Skeletal muscle tissue (tissue), 4 donors: Measurements from ENCODE around the gene CLTCL1. TPM values are rescaled to one million over a fixed set of nuclear protein-coding genes. Genes with fewer than 3 reads are reported as not detected.
"Not testable (repeated sequence)": the region's sequence is repeated elsewhere in the genome, so short reads cannot be mapped to it uniquely, and the experiment has no call there.

Experiments
- H3K27ac ChIP-seq: one replicate; pipeline ENCODE4 v1.7.0; 2013; ENCODE audit warnings: mild to moderate bottlenecking, low read depth, low read length, inconsistent platforms
- H3K27me3 ChIP-seq, 3 donors: one replicate each; pipeline ENCODE4 v1.7.0; 2013; ENCODE audit warnings: low read length in 3 of 3; ENCODE audit not compliant: control insufficient read depth in 3 of 3, insufficient read depth in 3 of 3
- H3K36me3 ChIP-seq, 3 donors: one replicate each; pipeline ENCODE4 v1.7.0; 2013; ENCODE audit warnings: low read length in 3 of 3; ENCODE audit not compliant: control insufficient read depth in 3 of 3, insufficient read depth in 3 of 3
- H3K4me1 ChIP-seq, 3 donors: one replicate each; pipeline ENCODE4 v1.7.0; 2013; ENCODE audit warnings: low read length in 3 of 3, mild to moderate bottlenecking in 3 of 3; ENCODE audit not compliant: control insufficient read depth in 3 of 3, insufficient read depth in 3 of 3
- H3K4me3 ChIP-seq, 3 donors: one replicate each; pipeline ENCODE4 v1.7.0; 2013; ENCODE audit warnings: low read length in 3 of 3
- H3K9ac ChIP-seq, 3 donors: one replicate each; pipeline ENCODE4 v1.7.0; 2013; ENCODE audit warnings: low read length in 3 of 3, mild to moderate bottlenecking in 3 of 3, moderate library complexity in 2 of 3, low read depth in 1 of 3
- H3K9me3 ChIP-seq, 3 donors: one replicate each; pipeline ENCODE4 v1.7.0; 2013; ENCODE audit warnings: low read length in 3 of 3; ENCODE audit not compliant: control insufficient read depth in 3 of 3
- total RNA-seq: library from RNA; depleted of rRNA; stranded (reverse); fragments of >200 nt; gene quantifications from one replicate; pipeline ENCODE4 v1.2.3, GENCODE V29; 2014
- donor health status: Osteomylitis.

The CLTCL1 gene
- total RNA-seq, 1 donor from 2014 or later = 33.4 TPM

- not testable (repeated sequence) for H3K4me3 ChIP-seq, H3K4me1 ChIP-seq, H3K27ac ChIP-seq, H3K36me3 ChIP-seq, H3K9me3 ChIP-seq, H3K9ac ChIP-seq, H3K27me3 ChIP-seq
These were observed 31.9 kb upstream of the CLTCL1 start for GRCh38 chr22:19323420-19323819.

- H3K9ac ChIP-seq = no peak overlapping the region
- H3K27ac ChIP-seq = no peak overlapping the region
- H3K27me3 ChIP-seq = no peaks in the 10 kb centered on the region
- no peaks in the 10 kb centered on the region for H3K4me1 ChIP-seq
- H3K4me3 ChIP-seq = no peak overlapping the region
- H3K36me3 ChIP-seq = no peaks in the 10 kb centered on the region
- H3K9me3 ChIP-seq = peaks cover 0 to 1% (median 0%) of the 10 kb centered on the region in 3 donors
These were observed 30.2 kb upstream of the CLTCL1 start for GRCh38 chr22:19321757-19322156.

DNA sequence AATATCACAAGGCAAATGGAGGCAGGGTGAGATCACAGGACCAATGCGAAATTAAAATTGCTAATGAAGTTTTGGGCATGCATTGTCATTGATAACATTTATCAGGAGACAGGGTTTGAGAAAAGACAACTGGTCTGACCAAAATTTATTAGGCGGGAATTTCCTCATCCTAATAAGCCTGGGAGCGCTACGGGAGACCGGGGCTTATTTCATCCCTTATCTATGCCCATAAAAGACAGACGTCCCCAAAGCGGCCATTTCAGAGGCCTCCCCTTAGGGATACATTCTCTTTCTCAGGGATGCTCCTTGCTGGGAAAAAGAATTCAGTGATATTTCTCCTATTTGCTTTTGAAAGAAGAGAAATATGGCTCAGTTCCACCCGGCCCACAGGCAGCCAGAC lies 28.6 kb upstream of the CLTCL1 start:
- not testable (repeated sequence) for H3K9me3 ChIP-seq, H3K27me3 ChIP-seq, H3K27ac ChIP-seq, H3K4me1 ChIP-seq, H3K9ac ChIP-seq, H3K36me3 ChIP-seq, H3K4me3 ChIP-seq

GRCh38 chr22:19319281-19319680 lies 27.8 kb upstream of the CLTCL1 start:
- Histone ChIP-seq H3K36me3 (no peaks in the 10 kb centered on the region), H3K9ac (no peak overlapping the region), H3K9me3 (peaks cover 0 to 1% (median 0%) of the 10 kb centered on the region in 3 donors), H3K4me1 (no peaks in the 10 kb centered on the region), H3K27ac (no peak overlapping the region), H3K4me3 (no peak overlapping the region), H3K27me3 (no peaks in the 10 kb centered on the region)

DNA sequence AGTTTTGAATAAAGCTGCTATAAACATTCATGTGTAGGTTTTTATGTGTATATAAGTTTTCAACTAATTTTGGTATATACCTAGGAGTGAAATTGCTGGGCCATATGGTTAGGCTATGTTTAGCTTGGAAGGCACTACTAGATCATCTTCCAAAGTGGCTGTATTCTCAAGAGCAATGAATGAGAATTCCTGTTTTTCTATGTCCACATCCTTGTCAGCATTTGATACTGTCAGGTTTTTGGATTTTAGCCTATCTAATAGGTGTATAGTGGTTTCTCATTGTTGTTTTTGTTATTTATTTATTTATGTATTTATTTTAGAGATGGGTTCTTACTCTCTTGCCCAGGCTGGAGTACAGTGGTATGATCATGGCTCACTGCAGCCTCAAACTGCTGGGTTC lies 26.3 kb upstream of the CLTCL1 start:
- no peaks in the 10 kb centered on the region for H3K4me1 ChIP-seq

GRCh38 chr22:19307872-19308271 lies 16.4 kb upstream of the CLTCL1 start:
- no peaks in the 10 kb centered on the region for H3K27me3 ChIP-seq

More for the DNA sequence above, 26.3 kb upstream of the CLTCL1 start:
- Histone ChIP-seq H3K27me3 (no peaks in the 10 kb centered on the region), H3K9ac (no peak overlapping the region), H3K36me3 (no peaks in the 10 kb centered on the region), H3K27ac (no peak overlapping the region), H3K4me3 (no peak overlapping the region), H3K9me3 (no peaks in the 10 kb centered on the region)

DNA sequence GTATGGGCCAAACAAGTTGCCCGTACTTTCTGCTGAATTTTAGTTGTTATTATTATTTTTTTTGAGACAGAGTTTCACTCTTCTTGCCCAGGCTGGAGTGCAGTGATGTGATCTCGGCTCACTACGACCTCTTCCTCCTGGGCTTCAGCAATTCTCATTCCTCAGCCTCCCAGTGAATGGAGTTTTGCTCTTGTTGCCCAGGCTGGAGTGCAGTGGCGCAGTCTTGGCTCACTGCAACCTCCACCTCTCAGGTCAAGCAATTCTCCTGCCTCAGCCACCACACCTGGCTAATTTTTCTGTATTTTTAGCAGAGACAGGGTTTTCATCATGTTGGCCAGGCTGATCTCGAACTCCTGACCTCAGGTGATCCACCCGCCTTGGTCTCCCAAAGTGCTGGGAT lies 15.0 kb upstream of the CLTCL1 start:
- not testable (repeated sequence) for H3K36me3 ChIP-seq, H3K9ac ChIP-seq, H3K4me1 ChIP-seq, H3K27me3 ChIP-seq, H3K27ac ChIP-seq, H3K9me3 ChIP-seq, H3K4me3 ChIP-seq

More at GRCh38 chr22:19307872-19308271, 16.4 kb upstream of the CLTCL1 start:
- no peak overlapping the region for H3K27ac ChIP-seq
- H3K9ac ChIP-seq = no peak overlapping the region
- H3K36me3 ChIP-seq = no peaks in the 10 kb centered on the region
- no peaks in the 10 kb centered on the region for H3K9me3 ChIP-seq
- no peaks in the 10 kb centered on the region for H3K4me1 ChIP-seq
- no peak overlapping the region for H3K4me3 ChIP-seq

- H3K9ac ChIP-seq = no peak overlapping the region
- no peak overlapping the region for H3K4me3 ChIP-seq
- H3K4me1 ChIP-seq = no peaks in the 10 kb centered on the region
- H3K27me3 ChIP-seq = no peaks in the 10 kb centered on the region
- H3K9me3 ChIP-seq = no peaks in the 10 kb centered on the region
- H3K36me3 ChIP-seq = no peaks in the 10 kb centered on the region
- H3K27ac ChIP-seq = no peak overlapping the region
These were observed 13.0 kb upstream of the CLTCL1 start for GRCh38 chr22:19304547-19304946.

DNA sequence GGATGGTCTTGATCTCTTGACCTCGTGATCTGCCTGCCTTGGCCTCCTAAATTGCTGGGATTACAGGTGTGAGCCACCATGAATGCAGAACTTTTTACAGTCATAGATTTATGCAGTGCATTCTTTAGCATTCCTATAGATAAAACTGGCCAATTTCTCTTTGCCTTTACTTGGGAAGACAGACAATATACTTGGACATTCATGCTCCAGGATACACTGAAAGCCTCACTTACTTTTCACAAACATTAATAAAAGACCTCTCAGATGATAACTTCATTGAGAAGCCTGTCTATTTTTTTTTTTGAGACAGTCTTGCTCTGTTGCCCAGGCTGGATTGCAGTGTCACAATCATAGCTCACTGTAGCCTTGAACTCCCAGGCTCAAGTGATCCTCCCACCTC lies 12.3 kb upstream of the CLTCL1 start:
- Histone ChIP-seq H3K36me3 (no peaks in the 10 kb centered on the region), H3K9me3 (no peaks in the 10 kb centered on the region), H3K4me1 (no peaks in the 10 kb centered on the region), H3K9ac (no peak overlapping the region), H3K27ac (no peak overlapping the region), H3K4me3 (no peak overlapping the region), H3K27me3 (no peaks in the 10 kb centered on the region)

- Histone ChIP-seq H3K9me3 (no peaks in the 10 kb centered on the region), H3K4me1 (peaks cover 8 to 18% (median 13%) of the 10 kb centered on the region in 3 donors), H3K36me3 (no peaks in the 10 kb centered on the region), H3K27me3 (no peaks in the 10 kb centered on the region), H3K27ac (no peak overlapping the region), H3K4me3 (no peak overlapping the region), H3K9ac (no peak overlapping the region)
These were observed 4.2 kb upstream of the CLTCL1 start for GRCh38 chr22:19295733-19296132.
